Measurements from ENCODE around the gene RHOF.

- no peak for TF ChIP-seq CTCF (IDR thresholded peaks at IDR 0.05)
- no peak for TF ChIP-seq POLR2A (IDR thresholded peaks at IDR 0.05)
Observed at GRCh38 chr12:121788176-121788818, 5.2 kb downstream of the RHOF start.
